Esophagus squamous epithelium (tissue), 4 donors: Measurements from ENCODE around the gene NAGLU.

Experiments
- CTCF ChIP-seq, 6 experiments: fragments of 450-650 bp in 4 of 6; fragments of 200-600 bp in 2 of 6; sonication (generic) in 2 of 6; IDR thresholded peaks; one replicate each; pipeline ENCODE4 v1.5.1; 2016 to 2019; ENCODE audit warnings: antibody characterized with exemption in 6 of 6, mild to moderate bottlenecking in 4 of 6, moderate library complexity in 4 of 6
- POLR2A ChIP-seq, 4 donors: fragments of 450-650 bp; IDR thresholded peaks; one replicate each; pipeline ENCODE4 v1.6.1; 2017; ENCODE audit warnings: antibody characterized with exemption in 4 of 4, mild to moderate bottlenecking in 4 of 4, moderate library complexity in 3 of 4

- TF ChIP-seq CTCF (IDR thresholded peaks at IDR 0.05): no peak
- TF ChIP-seq POLR2A (IDR thresholded peaks at IDR 0.05): no peak
Measured at GRCh38 chr17:42563950-42564349, 27.9 kb downstream of the NAGLU start.
